HAP-1 (cell line): Measurements from ENCODE around the gene PRORP.
"Not testable (repeated sequence)": the region's sequence is repeated elsewhere in the genome, so short reads cannot be mapped to it uniquely, and the experiment has no call there.

Experiments used
- DNase-seq, 2 experiments: peaks; one replicate each; pipeline ENCODE4 v3.0.0-alpha.2; 2016 to 2020; ENCODE audit warnings: low spot score in 2 of 2
- H3K27me3 ChIP-seq: fragments of 250-450 bp; sonication (Bioruptor Pico); 2 replicates; pipeline ENCODE4 v1.5.1; 2020; ENCODE audit warnings: low read depth, mild to moderate bottlenecking, moderate library complexity
- H3K36me3 ChIP-seq: fragments of 250-450 bp; sonication (Bioruptor Pico); replicated peaks from 2 replicates; pipeline ENCODE4 v1.5.1; 2020; ENCODE audit warnings: mild to moderate bottlenecking
- H3K4me1 ChIP-seq: fragments of 250-450 bp; sonication (Bioruptor Pico); 2 replicates; pipeline ENCODE4 v1.5.1; 2020; ENCODE audit warnings: mild to moderate bottlenecking
- H3K4me3 ChIP-seq: fragments of 250-450 bp; sonication (Bioruptor Pico); 2 replicates; pipeline ENCODE4 v1.5.1; 2020; ENCODE audit warnings: mild to moderate bottlenecking, moderate library complexity
- H3K9me3 ChIP-seq: fragments of 250-450 bp; sonication (Bioruptor Pico); 2 replicates; pipeline ENCODE4 v1.5.1; 2020; ENCODE audit warnings: mild to moderate bottlenecking, moderate library complexity
- in situ Hi-C: fragments of 300-500 bp; cut with MboI; formaldehyde crosslinking; loops from 3 replicates; pipeline ENCODE4 v1.14.3; 2020; ENCODE audit warnings: low sequenced_read_pairs, inconsistent platforms, mixed read lengths

PRORP gene

DNA sequence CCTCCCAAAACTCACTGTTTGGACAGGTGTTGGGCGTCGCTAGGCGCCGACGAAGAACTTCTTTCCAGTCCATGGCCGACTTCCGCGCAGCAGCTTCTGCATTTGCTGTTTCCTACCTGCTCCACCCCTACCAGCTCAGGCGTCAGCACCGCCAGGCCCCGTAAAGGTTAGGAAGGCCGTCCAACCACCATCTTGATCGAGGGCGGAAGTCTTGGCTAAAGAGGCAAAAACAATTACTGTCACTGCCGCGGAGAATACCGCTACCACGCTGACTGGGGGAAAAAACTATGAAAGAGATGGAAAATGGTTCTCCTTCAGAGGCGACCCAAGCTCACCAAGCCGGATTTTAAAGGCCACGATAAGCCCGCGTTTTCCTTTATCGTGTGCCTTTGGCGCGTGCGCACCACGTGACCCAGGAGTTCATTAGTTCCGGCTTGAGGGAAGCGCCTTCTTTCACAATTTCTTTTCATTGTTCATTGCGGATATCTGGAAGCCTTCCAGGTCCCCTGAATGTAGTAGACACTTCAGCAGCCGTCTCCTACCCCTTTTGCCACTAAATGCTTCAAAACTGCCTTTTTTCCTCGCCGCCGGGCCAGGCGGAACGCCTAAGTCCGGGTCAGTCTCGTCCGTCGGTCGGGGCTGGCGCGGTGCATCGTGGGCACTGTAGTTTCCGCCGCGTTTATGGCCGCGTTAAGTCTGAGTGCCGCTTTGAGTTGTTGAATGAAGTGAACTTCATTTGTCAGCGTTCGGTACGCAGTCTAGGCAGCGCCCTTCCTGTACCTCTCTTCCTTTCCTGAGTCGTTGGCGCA, at the start of gene PRORP, which contains the start of gene PPP2R3C:
PRORP (plus strand) TSS at position 666 of the 809 bp plus-strand sequence. CDS start 694 bp downstream, outside the sequence.
PPP2R3C (minus strand) TSS at position 104 of the 809 bp plus-strand sequence; CDS start at position 73, 31 bp downstream.
- Histone ChIP-seq H3K4me3 (peak within 1 kb of the TSS; percentile 59), H3K27me3 (no peaks in the 10 kb centered on the region), H3K36me3 (no peaks in the 10 kb centered on the region), H3K9me3 (no peaks in the 10 kb centered on the region), H3K4me1 (peaks cover 10% of the 10 kb centered on the region; the same call in 1 of the 2 replicates)
- in situ Hi-C loops = loop anchor here (10.0 kb wide), 1 partner anchor 247 kb away; the partner anchor contains the start of gene BAZ1A
- DNase-seq = peak; percentile 90 to 95

GRCh38 chr14:35073486-35073885, 48.9 kb upstream of the PRORP start:
- DNase-seq = no peak
- peaks cover 9% of the 10 kb centered on the region; the same call in 1 of the 2 replicates for H3K36me3 ChIP-seq
- no peaks in the 10 kb centered on the region for H3K27me3 ChIP-seq
- no peaks in the 10 kb centered on the region for H3K9me3 ChIP-seq
- no peak overlapping the region for H3K4me3 ChIP-seq
- in situ Hi-C loops = no loop called here
- no peaks in the 10 kb centered on the region for H3K4me1 ChIP-seq

GRCh38 chr14:35078082-35078481, 44.3 kb upstream of the PRORP start:
- H3K27me3 ChIP-seq = no peaks in the 10 kb centered on the region
- peaks cover 10% of the 10 kb centered on the region for H3K36me3 ChIP-seq
- in situ Hi-C loops = no loop called here
- DNase-seq = no peak
- H3K9me3 ChIP-seq = no peaks in the 10 kb centered on the region
- H3K4me1 ChIP-seq = no peaks in the 10 kb centered on the region
- H3K4me3 ChIP-seq = no peak overlapping the region

DNA sequence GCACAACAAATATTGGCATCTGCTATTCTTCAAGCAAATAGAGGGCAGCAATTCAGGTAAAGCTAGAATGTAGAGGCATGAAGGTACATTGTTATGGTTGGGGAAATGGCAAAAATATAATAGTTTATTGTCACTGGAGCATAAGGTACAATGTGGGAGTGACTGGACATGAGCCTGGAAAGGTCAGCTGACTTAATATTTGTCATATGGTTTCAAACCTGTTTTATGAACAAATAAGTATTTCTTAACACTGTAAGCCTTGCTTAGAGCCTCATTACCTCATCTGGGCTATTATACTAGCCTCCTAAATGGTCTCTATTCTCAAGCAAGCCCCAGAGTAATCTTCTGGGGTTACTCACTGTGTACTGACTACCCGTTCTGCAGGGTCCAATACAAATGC, 42.6 kb upstream of the PRORP start:
- no peak for DNase-seq
- H3K4me3 ChIP-seq = no peak overlapping the region
- H3K9me3 ChIP-seq = no peaks in the 10 kb centered on the region
- no peaks in the 10 kb centered on the region for H3K27me3 ChIP-seq
- H3K4me1 ChIP-seq = no peaks in the 10 kb centered on the region
- H3K36me3 ChIP-seq = peaks cover 10% of the 10 kb centered on the region
- in situ Hi-C loops = no loop called here

GRCh38 chr14:35083530-35084150, 38.7 kb upstream of the PRORP start:
- H3K36me3 ChIP-seq = peaks cover 17% of the 10 kb centered on the region
- H3K27me3 ChIP-seq = no peaks in the 10 kb centered on the region
- H3K9me3 ChIP-seq = no peaks in the 10 kb centered on the region
- no peaks in the 10 kb centered on the region for H3K4me1 ChIP-seq
- in situ Hi-C loops = no loop called here
- no peak overlapping the region for H3K4me3 ChIP-seq
- DNase-seq = no peak

DNA sequence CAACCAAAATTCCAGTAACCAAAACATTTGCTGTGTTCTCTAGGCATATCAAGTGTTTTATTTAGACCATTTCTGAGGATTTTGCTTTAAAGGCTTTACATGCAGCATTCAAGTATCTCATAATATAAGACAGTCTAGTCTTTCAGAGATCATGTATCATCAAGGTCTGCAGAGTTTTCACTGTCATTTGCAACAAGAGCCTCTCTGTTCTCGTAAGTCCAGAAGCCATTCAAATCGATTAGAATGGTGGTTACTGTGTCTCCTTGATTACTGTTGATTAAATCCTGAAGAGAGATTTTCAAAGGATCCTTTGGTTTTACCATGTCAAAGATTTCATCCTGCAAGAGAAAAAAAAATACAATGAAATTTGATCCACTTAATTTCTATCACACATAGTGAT, 36.9 kb upstream of the PRORP start:
- no peak for DNase-seq
- Histone ChIP-seq H3K36me3 (peaks cover 17% of the 10 kb centered on the region), H3K27me3 (no peaks in the 10 kb centered on the region), H3K4me3 (no peak overlapping the region), H3K9me3 (no peaks in the 10 kb centered on the region), H3K4me1 (no peaks in the 10 kb centered on the region)
- in situ Hi-C loops = no loop called here

GRCh38 chr14:35088514-35088913, 33.8 kb upstream of the PRORP start:
- Histone ChIP-seq H3K9me3 (no peaks in the 10 kb centered on the region), H3K36me3 (peaks cover 16% of the 10 kb centered on the region), H3K4me1 (no peaks in the 10 kb centered on the region), H3K27me3 (no peaks in the 10 kb centered on the region), H3K4me3 (no peak overlapping the region)
- in situ Hi-C loops = no loop called here
- no peak for DNase-seq

- H3K36me3 ChIP-seq = peaks cover 14% of the 10 kb centered on the region
- H3K4me3 ChIP-seq, in situ Hi-C loops, H3K9me3 ChIP-seq, DNase-seq, H3K4me1 ChIP-seq, H3K27me3 ChIP-seq: not testable (repeated sequence)
Measured at GRCh38 chr14:35094645-35095044, 27.7 kb upstream of the PRORP start.

DNA sequence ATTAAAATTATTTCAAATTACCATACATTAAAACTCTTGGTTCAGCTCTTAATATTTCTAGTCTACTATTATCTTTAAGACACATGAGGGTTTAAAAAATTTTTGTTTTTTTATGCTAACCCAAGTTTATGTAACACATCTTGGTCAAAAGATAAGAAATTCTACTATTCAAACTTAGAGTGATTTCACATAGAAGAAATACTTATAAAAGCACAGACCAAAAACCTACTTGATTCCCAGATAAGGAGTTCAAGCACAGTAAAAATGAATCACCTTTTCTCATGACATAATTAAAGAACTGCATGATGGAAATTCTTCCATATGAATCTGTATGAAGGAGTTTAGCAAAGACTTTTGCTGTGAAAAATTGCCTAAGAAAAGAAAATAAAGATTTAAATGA, 14.5 kb upstream of the PRORP start:
- Histone ChIP-seq H3K9me3 (peaks cover 6% of the 10 kb centered on the region), H3K4me1 (peaks cover 1% of the 10 kb centered on the region), H3K4me3 (no peak overlapping the region), H3K36me3 (peaks cover 31% of the 10 kb centered on the region), H3K27me3 (no peaks in the 10 kb centered on the region)
- DNase-seq = no peak
- in situ Hi-C loops = no loop called here

DNA sequence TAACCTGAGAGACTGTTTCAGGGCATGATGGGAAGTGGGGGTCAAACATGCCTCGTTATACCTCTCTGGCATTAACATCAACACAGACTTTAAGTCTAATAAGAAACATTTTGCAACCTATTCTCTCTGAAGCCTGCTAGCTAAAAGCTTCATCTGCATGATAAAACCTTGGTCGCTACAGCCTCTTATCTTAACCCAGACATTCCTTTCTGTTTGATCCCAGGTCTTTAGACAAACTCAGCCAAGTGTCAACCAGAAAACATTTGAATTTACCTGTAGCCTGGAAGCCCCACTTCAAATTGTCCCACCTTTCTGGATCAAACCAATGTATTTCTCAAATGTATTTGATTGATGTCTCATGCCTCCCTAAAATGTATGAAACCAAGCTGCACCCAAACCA, 9.7 kb upstream of the PRORP start:
- in situ Hi-C loops = no loop called here
- DNase-seq = peak in 1 of 2 experiments; percentile 14
- Histone ChIP-seq H3K36me3 (peaks cover 34% of the 10 kb centered on the region), H3K27me3 (no peaks in the 10 kb centered on the region), H3K4me3 (no peak overlapping the region), H3K9me3 (peaks cover 6% of the 10 kb centered on the region), H3K4me1 (peaks cover 4% of the 10 kb centered on the region)

DNA sequence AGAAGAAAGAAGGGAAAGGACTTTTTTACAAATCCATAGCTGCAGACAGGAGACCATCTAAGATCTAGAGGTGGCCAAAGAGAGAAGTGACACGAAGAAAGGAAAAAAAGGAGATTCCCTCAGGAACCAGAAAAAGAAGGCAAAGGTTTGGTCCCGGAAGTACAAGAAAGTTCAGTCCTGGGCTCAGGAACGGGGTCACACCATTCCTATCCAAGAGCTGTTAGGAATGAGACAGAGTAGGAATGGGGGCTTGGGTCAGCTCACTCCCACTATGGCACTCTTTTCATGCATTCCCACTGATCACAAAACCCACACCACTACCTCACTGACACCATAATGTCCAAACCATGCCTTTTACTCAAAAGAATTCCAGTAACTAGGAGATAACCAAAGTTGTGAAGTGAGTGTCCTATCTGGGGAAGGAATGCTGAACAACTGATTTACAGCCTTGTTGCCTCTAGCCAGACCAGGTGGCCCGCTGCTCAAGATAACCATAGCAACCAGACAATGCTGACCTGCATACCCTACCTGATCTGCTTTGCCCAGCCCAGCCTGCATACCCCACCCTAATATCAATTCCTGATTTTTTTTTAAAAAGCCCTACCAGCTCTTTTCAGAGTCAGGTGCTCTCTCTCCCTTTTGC, 8.9 kb upstream of the PRORP start:
- Histone ChIP-seq H3K4me3 (no peak overlapping the region), H3K36me3 (peaks cover 34% of the 10 kb centered on the region), H3K4me1 (peaks cover 6% of the 10 kb centered on the region), H3K9me3 (peaks cover 6% of the 10 kb centered on the region), H3K27me3 (no peaks in the 10 kb centered on the region)
- no peak for DNase-seq
- in situ Hi-C loops = no loop called here

- H3K9me3 ChIP-seq = peaks cover 6% of the 10 kb centered on the region
- H3K27me3 ChIP-seq = no peaks in the 10 kb centered on the region
- peaks cover 34% of the 10 kb centered on the region for H3K36me3 ChIP-seq
- H3K4me3 ChIP-seq = no peak overlapping the region
- H3K4me1 ChIP-seq = peaks cover 6% of the 10 kb centered on the region
- in situ Hi-C loops = no loop called here
- DNase-seq = no peak
Measured at GRCh38 chr14:35114036-35114435, 8.3 kb upstream of the PRORP start.

GRCh38 chr14:35116242-35116641, 6.1 kb upstream of the PRORP start:
- DNase-seq = no peak
- Histone ChIP-seq H3K27me3 (no peaks in the 10 kb centered on the region), H3K9me3 (peaks cover 6% of the 10 kb centered on the region), H3K36me3 (peaks cover 19% of the 10 kb centered on the region), H3K4me1 (peaks cover 6% of the 10 kb centered on the region), H3K4me3 (no peak overlapping the region)
- in situ Hi-C loops = no loop called here

- Histone ChIP-seq H3K36me3 (peaks cover 10% of the 10 kb centered on the region), H3K4me3 (no peak overlapping the region), H3K9me3 (no peaks in the 10 kb centered on the region), H3K4me1 (peaks cover 6% of the 10 kb centered on the region), H3K27me3 (no peaks in the 10 kb centered on the region)
- no peak for DNase-seq
- in situ Hi-C loops = no loop called here
Measured at GRCh38 chr14:35117112-35117511, 5.2 kb upstream of the PRORP start.
